ENCODE results near the gene COL23A1.

The COL23A1 gene

GRCh38 chr5:178210686-178211085 is 379.5 kb downstream of the COL23A1 start:
- ChIA-PET POLR2A (ENCODE audit: low non-redundant PET) (no interaction called here), CTCF (no interaction called here)
- TF ChIP-seq, protein P1, sequence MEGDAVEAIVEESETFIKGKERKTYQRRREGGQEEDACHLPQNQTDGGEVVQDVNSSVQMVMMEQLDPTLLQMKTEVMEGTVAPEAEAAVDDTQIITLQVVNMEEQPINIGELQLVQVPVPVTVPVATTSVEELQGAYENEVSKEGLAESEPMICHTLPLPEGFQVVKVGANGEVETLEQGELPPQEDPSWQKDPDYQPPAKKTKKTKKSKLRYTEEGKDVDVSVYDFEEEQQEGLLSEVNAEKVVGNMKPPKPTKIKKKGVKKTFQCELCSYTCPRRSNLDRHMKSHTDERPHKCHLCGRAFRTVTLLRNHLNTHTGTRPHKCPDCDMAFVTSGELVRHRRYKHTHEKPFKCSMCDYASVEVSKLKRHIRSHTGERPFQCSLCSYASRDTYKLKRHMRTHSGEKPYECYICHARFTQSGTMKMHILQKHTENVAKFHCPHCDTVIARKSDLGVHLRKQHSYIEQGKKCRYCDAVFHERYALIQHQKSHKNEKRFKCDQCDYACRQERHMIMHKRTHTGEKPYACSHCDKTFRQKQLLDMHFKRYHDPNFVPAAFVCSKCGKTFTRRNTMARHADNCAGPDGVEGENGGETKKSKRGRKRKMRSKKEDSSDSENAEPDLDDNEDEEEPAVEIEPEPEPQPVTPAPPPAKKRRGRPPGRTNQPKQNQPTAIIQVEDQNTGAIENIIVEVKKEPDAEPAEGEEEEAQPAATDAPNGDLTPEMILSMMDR (conservative IDR thresholded peaks at IDR 0.05; ENCODE audit: low read depth) = no peak
- no peak for DNase-seq (ENCODE audit: low spot score)
- peak overlapping the region; percentile 60 for H3K27ac ChIP-seq

DNA sequence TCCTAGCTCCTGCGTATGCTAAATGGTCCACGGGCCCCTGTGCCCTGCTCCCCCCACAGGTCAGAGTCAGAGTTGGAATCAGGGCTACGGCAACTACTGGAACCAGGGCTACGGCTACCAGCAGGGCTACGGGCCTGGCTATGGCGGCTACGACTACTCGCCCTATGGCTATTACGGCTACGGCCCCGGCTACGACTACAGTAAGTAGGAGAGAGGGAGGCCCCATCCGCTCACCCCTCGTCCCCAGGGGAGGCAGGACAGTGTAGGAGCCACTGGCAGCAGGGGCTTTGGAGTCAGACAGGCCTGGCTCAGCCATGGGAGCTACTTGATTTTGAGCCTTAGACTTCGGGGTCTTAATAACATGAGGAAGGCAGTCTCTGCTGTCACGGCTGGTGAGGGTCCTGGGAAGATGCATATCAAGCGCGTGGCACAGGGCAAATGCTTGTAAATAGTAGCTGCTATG is 380.1 kb downstream of the COL23A1 start:
- peak overlapping the region; percentile 60 for H3K27ac ChIP-seq
- TF ChIP-seq, protein P1 (conservative IDR thresholded peaks at IDR 0.05; ENCODE audit: low read depth) = no peak
- ChIA-PET POLR2A (ENCODE audit: low non-redundant PET) (no interaction called here), CTCF (interaction anchor here (0.6 kb wide), 1 partner anchor 1851 kb away, joined by 3 read pairs; no protein-coding TSS in a partner anchor)
- DNase-seq (ENCODE audit: low spot score) = no peak

DNA sequence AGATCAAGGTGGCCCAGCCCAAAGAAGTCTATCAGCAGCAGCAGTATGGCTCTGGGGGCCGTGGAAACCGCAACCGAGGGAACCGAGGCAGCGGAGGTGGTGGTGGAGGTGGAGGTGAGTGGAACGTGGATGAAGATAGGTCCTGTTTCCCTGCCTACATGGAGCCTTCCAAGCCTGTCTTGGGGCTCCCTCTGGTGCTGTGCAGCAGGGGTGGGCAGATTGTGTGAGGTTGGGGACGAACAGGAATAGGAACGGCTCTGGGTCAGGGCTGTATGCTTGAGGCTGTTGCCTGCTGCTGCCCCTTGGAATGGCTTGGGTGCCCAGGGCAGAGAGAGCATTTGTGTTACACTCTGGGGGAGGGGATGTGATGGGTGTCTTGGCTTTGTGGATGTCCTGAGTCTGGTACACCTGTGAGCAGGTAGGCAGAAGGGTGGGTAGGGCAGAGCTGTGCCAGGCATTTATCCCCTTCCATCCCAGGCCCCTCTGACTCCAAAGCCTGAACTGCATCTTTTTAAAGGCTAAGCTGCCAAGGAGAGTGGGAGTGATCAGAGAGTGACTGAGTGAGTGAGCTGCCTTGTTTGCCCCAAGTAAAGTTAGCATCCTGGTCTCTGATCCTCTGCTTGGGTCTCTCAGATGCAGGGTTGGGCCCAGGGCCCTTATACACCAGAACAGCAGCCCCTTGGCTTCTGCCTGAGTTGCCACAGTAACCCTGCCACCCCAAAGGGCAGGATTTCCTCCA is 380.7 kb downstream of the COL23A1 start:
- no peak for DNase-seq (ENCODE audit: low spot score)
- TF ChIP-seq, protein P1 (conservative IDR thresholded peaks at IDR 0.05; ENCODE audit: low read depth) = no peak
- ChIA-PET CTCF (interaction anchor here (0.6 kb wide), 1 partner anchor 1851 kb away, joined by 3 read pairs; no protein-coding TSS in a partner anchor), POLR2A (ENCODE audit: low non-redundant PET) (no interaction called here)
- H3K27ac ChIP-seq = peak overlapping the region; percentile 60

DNA sequence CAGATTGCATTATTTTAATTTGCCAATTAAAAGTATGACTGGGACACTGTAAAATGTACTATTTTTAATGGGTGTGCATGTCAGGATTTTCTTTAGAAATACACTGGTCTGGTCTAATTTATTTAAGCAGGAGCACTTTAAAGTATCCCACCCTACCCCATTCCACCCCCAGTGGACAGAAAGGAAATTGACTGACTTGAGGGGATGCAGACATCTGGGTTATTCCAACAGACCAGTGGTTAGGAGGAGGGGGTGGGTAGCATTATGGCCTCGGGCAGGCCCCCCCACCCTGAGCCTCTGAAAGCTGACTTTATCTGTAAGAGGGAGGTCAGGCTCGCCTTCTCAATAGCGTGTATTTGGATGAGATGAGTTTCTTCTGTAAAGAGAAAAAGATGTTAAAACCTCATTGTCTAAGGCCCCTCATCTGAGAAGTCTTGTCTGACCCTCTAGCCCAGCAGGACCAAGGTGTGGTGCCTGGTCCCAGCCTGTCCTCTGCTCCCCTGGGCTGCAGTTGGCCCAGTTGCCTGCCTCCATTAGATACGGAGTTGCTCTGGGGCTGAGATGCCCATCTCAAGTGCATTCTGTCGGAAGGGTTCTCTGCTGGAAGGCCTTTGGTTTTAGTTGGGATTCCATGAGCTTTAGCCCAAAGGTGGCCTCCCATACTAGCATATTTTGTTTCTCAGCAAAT is 381.5 kb downstream of the COL23A1 start:
- TF ChIP-seq, protein P1 (conservative IDR thresholded peaks at IDR 0.05; ENCODE audit: low read depth) = no peak
- POLR2A ChIA-PET (ENCODE audit: low non-redundant PET) = no interaction called here
- CTCF ChIA-PET = interaction anchor here (0.7 kb wide), 1 partner anchor 32 kb away, joined by 3 read pairs; no protein-coding TSS in a partner anchor
- no peak for DNase-seq (ENCODE audit: low spot score)
- peak overlapping the region; percentile 60 for H3K27ac ChIP-seq

DNA sequence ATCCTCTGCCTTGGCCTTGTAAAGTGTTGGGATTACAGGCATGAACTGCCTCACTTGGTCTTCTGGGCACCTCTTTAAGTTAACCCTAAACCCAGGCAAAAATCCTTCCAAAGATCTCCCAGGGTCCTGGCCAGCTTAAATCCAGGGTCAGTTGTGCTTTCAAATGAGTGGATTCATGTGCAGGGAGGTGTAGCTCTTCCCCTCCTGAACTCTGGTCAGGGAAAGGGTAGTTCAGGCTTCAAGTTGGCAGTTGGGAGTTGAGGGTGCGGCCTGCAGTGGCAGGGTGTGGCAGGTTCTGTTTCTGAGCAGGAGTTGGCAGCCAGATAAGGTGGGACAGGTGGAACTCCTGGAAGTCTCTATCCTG is 382.3 kb downstream of the COL23A1 start:
- H3K27ac ChIP-seq = peak overlapping the region; percentile 76
- TF ChIP-seq, protein P1 (conservative IDR thresholded peaks at IDR 0.05; ENCODE audit: low read depth) = no peak
- CTCF ChIA-PET = interaction anchor here (0.7 kb wide), 1 partner anchor 13 kb away, joined by 4 read pairs; no protein-coding TSS in a partner anchor
- no peak for DNase-seq (ENCODE audit: low spot score)
- POLR2A ChIA-PET (ENCODE audit: low non-redundant PET) = interaction anchor here (0.7 kb wide), 1 partner anchor 54 kb away, joined by 3 read pairs; the partner anchor contains the start of gene NHP2

- no peak for DNase-seq (ENCODE audit: low spot score)
- TF ChIP-seq, protein P1 (conservative IDR thresholded peaks at IDR 0.05; ENCODE audit: low read depth) = no peak
- ChIA-PET POLR2A (ENCODE audit: low non-redundant PET) (interaction anchor here (0.7 kb wide), 1 partner anchor 54 kb away, joined by 3 read pairs; the partner anchor contains the start of gene NHP2), CTCF (interaction anchor here (0.7 kb wide), 1 partner anchor 14 kb away, joined by 4 read pairs; no protein-coding TSS in a partner anchor)
- H3K27ac ChIP-seq = peak overlapping the region; percentile 76
Measured at GRCh38 chr5:178207183-178207916, 382.8 kb downstream of the COL23A1 start.
